ENCODE data around the gene PSMD6.

The PSMD6 gene

DNA sequence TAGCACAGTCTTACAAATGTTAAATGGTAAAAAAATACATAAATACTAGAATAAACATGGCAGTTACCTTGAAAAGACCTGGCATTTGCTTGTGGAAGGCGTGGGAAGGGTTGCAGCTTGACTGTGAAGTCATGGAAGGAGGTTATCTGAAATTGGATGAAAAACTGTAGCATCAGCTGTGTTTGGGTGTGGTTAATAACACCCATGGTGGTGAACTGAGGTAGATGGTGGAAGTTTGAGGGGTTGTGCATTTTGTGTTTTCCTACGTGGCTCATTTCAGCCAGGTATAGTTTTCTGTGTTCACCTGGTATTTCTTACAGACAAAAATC, 46.5 kb downstream of the PSMD6 start:
- DNase-seq: peak; percentile 60

DNA sequence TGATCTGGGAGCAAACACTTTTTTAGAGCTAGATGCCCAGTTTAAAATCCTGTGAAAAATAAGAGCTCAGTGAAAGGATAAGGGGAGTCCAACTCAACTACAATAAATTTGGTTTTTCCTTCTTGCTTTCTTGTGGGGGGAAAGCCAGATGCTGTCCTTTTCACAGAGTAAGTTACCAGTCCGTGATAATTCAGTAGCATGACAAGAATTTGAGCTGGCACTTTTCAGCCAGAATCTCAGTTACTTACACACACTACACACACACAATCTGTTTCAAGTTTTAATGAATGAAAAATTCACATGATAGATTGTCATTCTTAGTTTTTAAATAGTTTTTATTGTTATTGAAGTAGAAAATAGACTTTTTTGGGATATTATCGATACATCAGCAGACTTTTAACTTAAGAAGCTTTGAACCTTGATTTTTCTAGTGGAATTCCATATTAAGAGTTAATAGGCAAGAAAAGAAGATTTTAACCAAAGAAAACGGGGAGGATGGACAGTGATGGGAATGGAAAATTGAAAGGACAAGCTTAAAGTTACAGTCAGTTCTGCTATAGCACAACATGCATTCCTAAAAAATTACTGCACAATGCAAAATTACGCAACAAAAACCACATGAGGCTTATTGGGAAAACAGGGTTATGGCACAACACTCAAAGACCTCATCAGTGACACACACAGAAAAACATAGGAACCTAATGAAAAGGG, 47.0 kb downstream of the PSMD6 start:
- no peak for DNase-seq

DNA sequence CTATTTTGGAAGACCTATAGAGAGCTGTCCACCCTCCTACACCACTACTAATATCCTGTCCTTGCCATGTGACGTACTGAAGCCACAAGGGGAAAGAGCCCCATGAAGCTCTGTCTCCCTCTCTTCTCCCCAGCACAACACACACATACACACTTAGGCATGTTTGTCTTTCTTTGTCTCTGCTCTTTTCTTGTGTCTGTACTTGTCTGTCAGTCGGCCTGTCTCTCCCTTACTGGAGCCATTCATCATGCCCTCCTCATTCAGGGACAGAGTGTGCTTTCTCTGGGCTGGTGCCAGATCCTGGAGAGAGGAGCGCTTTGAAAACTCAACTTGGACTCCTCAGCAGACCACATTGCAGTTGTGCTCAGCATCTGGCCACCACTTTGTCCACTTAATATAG, 47.6 kb downstream of the PSMD6 start:
- no peak for DNase-seq

DNA sequence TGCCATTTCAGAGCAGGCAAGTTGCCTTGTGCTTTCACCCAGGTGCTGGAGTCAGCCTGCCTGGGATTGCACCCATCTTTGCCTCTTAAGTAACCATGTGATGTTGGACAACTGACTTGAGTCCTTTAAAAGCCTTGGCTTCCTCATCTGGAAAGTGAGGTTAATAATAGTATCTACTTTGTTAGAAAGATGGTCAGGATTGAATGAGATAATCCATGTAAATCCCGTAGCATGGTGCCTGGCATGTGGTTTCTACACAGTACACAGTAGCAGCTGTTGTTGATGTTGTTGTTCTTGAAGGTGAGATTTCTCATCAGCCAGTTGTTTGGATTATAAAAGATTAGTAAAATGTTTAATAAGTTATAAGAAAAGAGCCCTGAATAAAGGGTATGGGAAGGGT, 48.8 kb downstream of the PSMD6 start:
- DNase-seq: no peak

DNA sequence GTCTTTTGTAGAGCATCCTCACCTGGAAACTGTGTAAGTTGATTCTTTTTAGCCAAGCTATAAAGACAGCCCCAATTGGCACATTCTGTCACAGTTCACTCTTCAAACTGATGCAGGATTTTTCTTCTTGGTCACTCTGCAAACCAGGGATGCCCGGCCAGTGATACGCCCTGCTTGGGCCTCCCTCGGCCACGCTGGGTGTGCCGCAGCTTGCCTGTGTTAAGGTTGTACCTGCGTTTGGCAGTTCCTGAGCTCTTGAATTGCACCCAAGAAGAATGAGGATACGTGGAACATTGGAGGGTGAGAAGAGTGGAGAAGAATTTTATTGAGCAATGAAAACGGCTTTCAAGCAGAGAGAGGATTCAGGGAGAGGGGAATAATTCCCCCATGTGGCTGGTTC, 49.9 kb downstream of the PSMD6 start:
- no peak for DNase-seq

DNA sequence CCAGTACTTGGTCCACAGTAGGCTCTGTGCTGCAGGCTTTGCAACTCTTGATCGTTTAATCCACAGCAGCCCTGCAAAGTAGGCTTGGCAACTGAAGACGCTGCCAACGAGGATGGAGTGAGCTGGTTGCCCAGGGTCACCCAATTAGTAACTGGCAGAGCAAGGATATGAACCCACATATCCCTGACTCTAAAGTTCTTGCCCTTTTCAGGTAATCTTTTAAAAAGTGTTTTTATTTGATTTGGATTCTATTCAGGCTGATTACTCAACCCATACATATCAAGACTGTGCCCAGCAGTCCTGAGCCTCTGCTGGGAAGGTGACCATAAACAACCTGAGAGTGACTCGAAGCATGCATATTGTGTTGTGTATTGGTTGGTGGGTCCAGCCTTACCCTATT, 50.3 kb downstream of the PSMD6 start:
- DNase-seq: no peak

DNA sequence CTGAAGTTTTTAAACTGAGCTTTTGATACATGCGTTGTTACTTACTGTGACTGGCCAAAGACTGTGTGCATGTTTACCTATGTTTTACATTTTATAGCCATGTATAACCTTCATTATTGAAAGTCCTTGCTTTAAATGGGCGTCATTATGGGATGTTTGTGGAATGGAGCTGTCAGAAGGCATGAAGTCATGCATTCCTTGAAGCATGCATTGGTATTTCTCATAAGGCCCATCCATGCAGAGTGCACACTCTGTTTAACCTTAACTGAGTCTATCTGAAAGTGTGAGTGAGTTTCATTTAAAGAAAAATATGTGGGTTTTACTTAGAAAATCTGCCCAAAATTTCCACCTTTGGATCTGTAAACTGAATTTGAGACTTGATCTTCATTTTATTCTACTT, 51.1 kb downstream of the PSMD6 start:
- no peak for DNase-seq

DNA sequence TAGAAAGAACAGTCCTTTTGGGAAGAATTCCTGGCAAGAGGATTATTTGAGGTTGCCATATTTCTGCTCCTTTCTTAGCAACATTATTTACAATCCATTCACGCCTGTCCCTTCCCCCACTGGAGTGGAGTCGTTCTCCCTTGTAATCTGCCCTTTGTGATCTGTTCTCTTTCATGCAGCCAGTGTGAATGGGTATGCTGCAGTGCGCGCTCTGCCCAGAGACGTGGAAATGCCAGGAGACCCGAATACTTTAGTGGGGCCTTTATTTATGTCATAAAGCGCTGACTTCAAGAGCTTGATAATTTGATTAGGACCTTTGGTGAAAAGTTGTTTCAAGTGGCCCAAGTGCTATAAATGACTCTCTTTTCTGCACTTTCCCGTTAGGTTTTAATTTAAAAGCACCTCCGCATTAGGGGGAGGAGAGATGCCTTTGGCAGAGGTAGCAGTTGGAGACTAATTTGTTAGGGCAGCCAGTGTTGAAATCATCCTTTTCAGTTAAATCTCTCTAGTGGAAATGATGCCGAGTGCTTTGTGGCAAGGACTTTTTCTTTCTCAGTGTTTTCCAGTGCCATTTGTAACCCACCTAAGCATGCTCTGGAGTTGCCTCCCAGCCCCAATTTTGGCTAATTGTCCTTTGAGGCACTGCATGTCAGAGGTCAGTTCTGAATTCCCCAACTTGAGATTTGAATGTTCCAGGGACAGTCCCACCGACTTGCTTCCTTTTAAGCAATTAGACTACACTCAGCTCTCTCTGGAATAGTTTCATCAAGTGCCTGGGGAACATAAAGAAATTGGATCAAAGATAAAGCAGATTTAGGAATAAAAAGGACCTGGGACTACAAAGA, 52.4 kb downstream of the PSMD6 start:
- peak; percentile 67 for DNase-seq

DNA sequence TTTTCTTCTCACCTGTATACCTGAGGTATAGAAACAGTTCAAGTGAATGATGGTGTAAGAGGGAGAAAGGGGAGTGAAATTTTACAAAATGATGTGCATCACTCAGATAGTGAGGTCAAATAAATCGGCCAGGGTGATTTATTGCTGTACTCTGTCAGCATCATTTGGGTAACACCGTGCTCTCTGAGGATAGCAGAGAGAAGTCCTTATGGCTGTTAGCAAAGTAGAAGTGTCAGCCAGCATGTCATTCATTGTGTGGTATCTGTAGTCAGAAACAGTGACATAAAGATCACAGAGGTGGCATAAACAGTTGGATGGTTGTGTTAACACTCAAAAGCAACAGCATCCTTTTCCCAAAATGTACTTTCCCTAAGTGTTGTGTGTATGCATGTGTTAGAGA, 53.4 kb downstream of the PSMD6 start:
- no peak for DNase-seq

DNA sequence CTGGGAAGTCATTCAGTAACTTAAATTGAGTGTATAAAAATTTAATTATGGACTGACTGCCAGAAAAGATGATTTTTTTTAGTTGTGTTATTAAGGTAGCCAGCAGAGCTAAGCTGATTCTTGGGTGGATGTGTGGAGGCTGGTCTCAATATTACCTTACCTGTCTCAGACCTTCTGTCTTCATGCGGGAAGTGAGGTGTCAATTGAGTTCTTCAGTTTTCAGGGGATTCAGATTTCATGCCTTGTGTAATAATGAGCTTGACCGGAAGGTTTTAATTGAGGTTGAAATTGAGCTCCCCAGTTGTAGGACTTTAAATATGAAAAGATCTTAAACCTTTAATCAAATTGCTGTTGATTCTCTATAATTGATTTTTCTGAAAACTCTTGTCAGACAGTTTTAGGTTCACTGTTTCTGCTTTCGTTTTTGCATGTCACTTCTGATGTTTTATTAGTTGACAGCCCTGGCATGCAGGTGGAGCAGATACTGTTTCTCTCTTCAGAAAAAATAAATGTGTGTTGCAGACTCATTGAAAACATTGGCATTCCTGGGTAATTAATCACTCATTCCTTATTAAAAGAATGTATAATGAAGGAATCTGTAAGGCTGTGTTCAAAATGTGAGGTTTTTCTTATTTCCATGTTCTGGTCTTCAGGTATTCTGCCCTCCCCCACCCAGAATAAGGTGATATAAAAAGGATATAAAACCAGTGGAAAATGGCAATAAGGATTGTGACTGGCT, 54.5 kb downstream of the PSMD6 start:
- DNase-seq: no peak

DNA sequence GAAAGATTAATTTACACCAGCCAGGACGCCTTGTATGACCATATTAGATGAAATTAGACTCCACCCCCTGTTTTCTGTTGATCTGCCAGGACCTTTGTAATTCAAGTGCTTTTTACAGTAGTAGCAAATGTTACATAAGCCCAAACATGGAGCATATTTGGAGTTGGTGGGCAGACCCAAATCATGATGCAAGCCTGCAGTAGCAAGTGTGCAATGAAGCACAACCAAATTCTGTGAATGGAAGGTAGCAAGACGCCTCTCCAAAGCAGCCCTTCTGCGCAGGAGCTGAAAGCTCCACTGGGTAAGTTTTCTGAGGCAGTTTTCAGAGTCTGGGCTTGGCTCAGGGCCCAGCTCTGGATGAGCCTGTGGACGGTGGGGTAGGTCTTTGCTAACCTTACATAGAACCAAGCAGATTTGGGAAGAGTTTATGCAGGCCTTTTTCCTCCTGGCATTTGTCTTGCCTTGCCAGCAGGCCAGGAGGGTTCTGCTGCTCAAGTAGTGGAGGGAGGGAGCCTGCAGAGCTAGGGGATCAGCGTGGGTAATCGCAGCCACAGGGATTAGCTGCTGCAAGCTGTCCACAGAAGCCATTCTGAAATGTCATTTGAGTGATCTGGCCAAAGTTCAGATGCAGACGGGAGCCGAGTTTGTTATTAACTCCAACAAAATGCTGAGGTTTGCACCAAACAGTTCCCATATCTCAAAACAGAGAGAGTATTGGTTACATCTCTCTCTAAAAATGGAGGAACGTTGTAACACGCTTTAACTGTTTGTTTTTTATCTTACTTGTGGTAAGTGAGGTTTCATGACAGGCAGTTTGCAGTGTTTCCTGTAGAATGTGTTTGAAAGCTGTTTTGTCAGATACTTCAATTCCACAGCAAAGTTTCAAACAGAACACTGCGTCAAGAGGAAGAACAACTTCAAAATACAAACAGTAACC, 55.4 kb downstream of the PSMD6 start:
- DNase-seq: peak; percentile 85

DNA sequence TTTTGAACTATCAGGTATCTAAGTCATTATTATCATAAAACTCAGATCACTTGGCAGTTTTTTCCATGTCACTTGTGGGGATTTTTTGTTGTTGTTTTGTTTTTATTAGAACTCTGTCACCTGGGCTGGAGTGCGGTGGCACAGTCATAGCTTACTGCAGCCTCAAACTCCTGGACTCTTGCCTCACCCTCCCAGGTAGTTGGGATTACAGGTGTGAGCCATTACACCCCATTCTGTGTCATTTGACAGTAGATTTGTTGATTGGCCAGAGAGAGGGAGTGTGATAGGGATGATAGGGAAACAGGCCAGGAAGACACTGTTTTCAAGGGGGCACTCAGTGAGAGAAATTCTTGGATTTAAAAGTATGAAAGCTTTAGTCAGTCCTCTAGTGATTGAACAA, 56.4 kb downstream of the PSMD6 start:
- DNase-seq: no peak

DNA sequence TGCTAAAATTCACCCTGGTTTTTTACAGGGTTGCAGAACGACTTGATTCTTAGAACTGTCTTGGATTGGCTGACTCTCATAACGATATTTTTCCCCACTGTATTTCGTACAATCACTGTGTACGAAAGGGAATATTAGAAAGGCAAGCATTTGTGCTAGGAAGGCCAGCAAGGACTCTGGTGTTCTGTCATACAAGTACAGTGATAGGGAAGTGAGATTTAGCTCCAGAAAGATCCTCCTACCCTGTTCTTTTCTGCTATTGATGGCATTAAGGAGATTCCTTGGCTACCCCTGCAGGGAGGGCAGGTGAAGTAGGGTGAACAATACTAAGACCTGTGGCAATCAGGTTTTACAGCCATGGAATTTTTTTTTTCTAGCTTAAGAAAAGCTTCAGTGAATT, 57.3 kb downstream of the PSMD6 start:
- no peak for DNase-seq

DNA sequence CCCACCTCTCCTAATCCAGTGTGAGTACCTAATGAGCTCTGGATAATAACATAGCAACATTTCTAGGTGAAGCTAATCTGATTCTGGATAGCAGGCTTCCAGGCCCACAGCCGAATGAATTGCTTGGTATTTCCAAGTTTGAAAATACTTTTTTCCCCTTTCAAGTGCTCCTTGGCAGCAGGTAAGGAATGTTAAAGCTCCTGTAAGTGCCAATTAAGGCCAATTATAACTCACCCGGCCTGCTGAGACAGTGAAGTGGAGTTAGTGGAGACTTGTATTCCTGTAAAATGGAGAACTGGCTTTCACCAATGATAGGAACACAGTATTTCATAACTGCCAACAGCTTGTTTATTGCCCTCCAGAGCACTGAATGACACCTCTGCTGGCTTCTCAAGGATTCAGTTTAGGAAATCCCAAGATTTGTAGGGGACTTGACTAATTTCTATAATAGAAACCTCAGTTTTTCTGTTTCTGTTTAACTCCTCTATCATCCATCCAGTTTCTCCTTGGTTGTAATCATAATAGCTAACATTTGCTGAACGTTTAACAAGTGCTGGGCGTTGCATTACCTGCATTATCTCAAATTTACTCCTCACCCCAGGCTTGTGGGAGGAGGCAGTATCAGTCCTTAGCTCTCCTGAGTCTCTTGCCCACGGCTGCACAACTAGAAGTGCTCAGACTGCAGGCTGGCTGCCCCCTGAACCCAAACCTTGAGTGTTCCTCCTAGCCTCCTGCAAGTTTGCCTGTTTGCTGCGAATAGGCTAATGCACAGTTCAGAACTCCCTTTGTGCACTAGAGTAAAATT, 58.4 kb downstream of the PSMD6 start:
- peak; percentile 61 for DNase-seq

DNA sequence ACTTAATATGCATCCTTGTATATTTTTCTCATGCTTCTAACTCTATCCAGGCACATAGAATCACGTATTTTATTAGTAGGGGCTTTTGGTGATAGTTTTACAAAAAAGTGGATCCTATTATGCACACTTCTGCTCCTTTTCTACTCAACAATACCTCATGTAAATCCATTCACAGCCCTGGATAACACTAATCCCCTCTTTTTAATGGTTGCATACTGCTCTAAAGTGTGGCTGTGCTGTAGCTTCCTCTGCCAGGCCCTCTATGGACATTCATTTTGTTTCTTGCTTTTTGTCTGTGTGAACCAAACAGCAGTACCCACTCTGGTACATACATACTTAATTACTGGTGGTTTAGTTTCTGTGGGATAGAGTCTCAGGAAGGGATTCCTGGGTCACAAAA, 59.8 kb downstream of the PSMD6 start:
- DNase-seq: no peak

DNA sequence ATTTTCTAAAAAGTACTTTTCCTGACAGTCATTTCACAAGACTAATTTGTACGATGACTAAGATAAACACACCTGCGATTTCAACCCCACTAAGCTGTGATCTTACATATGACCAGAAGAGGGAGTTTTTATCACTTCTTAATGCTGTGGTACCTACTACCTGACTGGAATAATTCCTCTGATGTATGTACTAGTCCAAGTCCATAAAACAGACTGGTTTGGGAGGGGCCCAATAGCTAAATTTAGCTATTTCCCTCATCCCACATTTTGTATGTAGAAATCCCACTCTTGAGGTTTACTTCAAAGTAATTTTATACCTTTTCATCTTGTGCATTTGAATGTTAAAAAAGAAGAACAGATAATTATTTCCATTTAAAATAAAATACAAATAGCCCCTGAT, 61.4 kb downstream of the PSMD6 start:
- peak; percentile 76 for DNase-seq

All from hematopoietic multipotent progenitor cell treated with erythropoietin and hydrocortisone succinate and interleukin-3 and kit ligand, for 8 days (in vitro differentiated cells).